Natural killer cell treated with Interleukin-12 subunit alpha and Interleukin-12 subunit beta and Interleukin-15 and Interleukin-18, amount 100 ng/mL, for 72 hours (primary cell): ENCODE results near the gene PLA2G2C. TPM values are rescaled to one million over a fixed set of nuclear protein-coding genes. Genes with fewer than 3 reads are reported as not detected.
A peak's percentile ranks its signal among the peaks of the same experiment; 100 is the strongest.

Experiments
- ATAC-seq, 2 donors: fragments of 150-1000 bp; cut with Tn5 transposase in 1 of 2; sonication (Bioruptor Pico), chemical (Tn5 transposase) in 1 of 2; 2 replicates each; pipeline ENCODE4 v1.10.0; 2021
- DNase-seq: peaks from one replicate; pipeline ENCODE4 v3.0.0; 2022; ENCODE audit warnings: low spot score
- H3K27ac Mint-ChIP-seq, 2 donors: 1 replicate in 1 of 2; 2 replicates in 1 of 2; pipeline ENCODE4 v1.8.0; 2022; ENCODE audit warnings: mixed read lengths in 2 of 2, mild to moderate bottlenecking in 1 of 2, moderate library complexity in 1 of 2
- H3K27me3 Mint-ChIP-seq, 2 donors: 1 replicate in 1 of 2; 2 replicates in 1 of 2; pipeline ENCODE4 v1.8.0; 2022; ENCODE audit warnings: mixed read lengths in 2 of 2
- H3K36me3 Mint-ChIP-seq: one replicate; pipeline ENCODE4 v1.8.0; 2022; ENCODE audit warnings: mixed read lengths
- H3K4me1 Mint-ChIP-seq, 2 donors: 1 replicate in 1 of 2; 2 replicates in 1 of 2; pipeline ENCODE4 v1.8.0; 2022; ENCODE audit warnings: low read depth in 2 of 2, mixed read lengths in 2 of 2, mild to moderate bottlenecking in 1 of 2
- H3K4me3 Mint-ChIP-seq: one replicate; pipeline ENCODE4 v1.8.0; 2022; ENCODE audit warnings: mixed read lengths
- H3K9me3 Mint-ChIP-seq: 2 replicates; pipeline ENCODE4 v1.8.0; 2022; ENCODE audit warnings: mixed read lengths
- total RNA-seq, 2 donors: library from RNA; stranded (reverse); gene quantifications; one replicate each; pipeline ENCODE4 v1.2.3, GENCODE V29; 2022

Gene PLA2G2C
- total RNA-seq, 2 donors from 2014 or later, result 0.17 TPM; not detected in 1

DNA sequence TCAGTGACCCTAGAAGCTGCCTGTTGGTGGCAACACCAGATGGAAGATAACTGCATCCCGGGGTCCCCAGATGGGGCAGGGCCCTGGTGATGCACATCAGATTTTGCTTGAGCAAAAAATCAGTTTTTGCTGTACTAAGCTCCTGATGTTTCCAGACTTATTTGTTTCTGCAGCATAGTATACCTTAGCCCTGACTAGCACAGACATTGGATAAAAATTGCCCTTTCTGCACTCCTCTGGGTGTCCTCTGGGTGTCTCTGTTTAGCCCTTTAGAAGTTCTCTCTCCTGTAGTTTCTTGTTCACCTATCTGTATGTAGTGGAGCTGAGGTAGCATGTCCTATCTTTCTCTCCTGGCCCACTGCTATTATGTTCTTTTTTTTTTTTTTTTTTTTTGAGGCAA is 30.3 kb upstream of the PLA2G2C start:
- Mint-ChIP-seq H3K4me3 (no peak overlapping the region), H3K27me3 (peaks cover 16 to 26% of the 10 kb centered on the region in 2 donors), H3K4me1 (no peaks in the 10 kb centered on the region), H3K27ac (no peak overlapping the region), H3K9me3 (no peaks in the 10 kb centered on the region), H3K36me3 (no peaks in the 10 kb centered on the region)
- DNase-seq (no peak), ATAC-seq (peak in 1 of 2 donors; percentile 37)

DNA sequence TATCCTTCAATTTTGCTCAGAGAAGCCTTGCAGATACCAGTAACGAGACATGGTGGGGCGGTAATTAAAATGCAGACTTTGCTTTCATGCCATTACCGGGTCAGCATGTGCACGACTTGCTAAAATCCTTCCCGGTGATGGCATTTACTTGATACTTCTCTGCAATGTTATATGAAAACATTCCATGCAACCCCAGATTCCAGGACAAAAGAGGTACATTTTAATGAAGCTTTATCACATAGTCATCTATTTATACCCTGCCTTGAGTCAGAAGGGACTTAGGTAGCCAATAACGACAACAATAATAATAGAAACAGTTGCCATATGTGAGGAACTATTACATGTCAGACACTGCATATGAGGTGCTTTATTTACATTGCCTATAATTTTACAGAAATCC is 29.4 kb upstream of the PLA2G2C start:
- H3K4me1 Mint-ChIP-seq, result no peaks in the 10 kb centered on the region
- peaks cover 20 to 27% of the 10 kb centered on the region in 2 donors for H3K27me3 Mint-ChIP-seq

DNA sequence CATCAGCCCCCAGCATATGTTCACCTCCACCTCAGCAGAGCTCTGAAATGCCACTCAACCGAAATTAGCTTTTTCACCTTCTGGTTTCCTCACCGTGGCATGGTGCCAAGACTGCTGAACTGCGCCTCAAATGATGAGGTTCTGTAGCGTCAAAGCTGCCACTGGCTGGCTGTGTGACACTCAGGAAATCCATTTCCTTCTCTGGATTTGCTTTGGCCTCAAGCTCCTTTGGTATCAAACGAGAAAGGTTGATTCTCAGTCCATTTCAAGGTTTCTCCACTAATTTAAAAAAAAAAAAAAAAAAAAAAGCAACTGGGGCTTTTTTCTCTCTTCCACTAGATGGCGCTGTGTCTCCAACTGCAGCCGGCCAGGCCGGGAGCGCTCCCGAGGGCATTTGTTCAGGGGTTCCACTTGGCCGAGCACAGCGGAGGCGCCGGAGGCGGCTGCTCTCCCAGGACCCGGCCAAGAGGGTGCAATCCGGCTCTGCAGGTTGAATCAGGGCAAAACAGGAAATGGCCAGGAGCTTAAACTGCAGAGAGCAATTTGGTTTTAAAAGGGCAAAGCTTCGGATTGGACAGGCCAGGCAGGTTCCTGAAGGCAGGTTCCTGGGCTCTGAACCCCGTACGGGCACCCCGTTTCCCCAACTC is 26.5 kb upstream of the PLA2G2C start:
- H3K36me3 Mint-ChIP-seq, result no peaks in the 10 kb centered on the region
- no peaks in the 10 kb centered on the region for H3K9me3 Mint-ChIP-seq
- peaks cover 20 to 23% of the 10 kb centered on the region in 2 donors for H3K27me3 Mint-ChIP-seq
- no peak overlapping the region for H3K4me3 Mint-ChIP-seq
- no peak overlapping the region for H3K27ac Mint-ChIP-seq
- DNase-seq (peak; percentile 65), ATAC-seq (peak; percentile 63 to 64)
- H3K4me1 Mint-ChIP-seq, result no peaks in the 10 kb centered on the region

More for the DNA sequence above, 29.4 kb upstream of the PLA2G2C start:
- Mint-ChIP-seq H3K27ac (no peak overlapping the region), H3K36me3 (no peaks in the 10 kb centered on the region), H3K4me3 (no peak overlapping the region), H3K9me3 (no peaks in the 10 kb centered on the region)
- no peak for DNase-seq
- no peak for ATAC-seq

DNA sequence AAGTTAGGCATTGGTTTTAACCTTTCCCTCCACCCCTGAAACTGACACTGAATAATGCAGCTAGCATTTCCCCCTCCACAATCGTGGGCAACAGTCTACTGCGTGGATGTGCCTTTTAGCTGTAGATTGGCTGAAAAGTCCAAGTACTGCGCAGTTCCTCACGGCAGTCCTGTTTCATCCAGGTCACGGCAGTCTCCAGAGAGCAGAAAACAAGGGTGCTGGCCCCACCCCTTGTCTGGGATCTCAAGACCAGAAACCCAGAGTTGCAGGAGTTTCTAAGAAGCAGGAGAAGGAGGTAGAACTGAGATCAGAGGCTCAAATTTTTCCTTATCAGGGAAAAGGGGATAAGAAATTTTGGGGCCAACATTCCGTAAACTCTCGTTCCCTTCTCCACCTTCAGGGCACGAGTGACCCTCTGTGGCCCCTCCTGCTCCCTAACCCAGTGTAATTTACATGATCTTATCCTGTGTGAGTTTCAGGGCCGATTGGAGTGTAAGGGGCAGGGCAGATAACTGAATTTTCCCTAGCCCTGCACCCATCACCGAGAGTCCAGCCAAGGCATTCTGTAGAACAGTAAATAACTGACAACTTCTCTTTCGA is 25.9 kb upstream of the PLA2G2C start:
- no peaks in the 10 kb centered on the region for H3K9me3 Mint-ChIP-seq
- H3K4me1 Mint-ChIP-seq, result no peaks in the 10 kb centered on the region
- DNase-seq (no peak), ATAC-seq (no peak)
- H3K27ac Mint-ChIP-seq, result no peak overlapping the region
- H3K27me3 Mint-ChIP-seq, result peaks cover 18 to 19% of the 10 kb centered on the region in 2 donors
- no peak overlapping the region for H3K4me3 Mint-ChIP-seq
- no peaks in the 10 kb centered on the region for H3K36me3 Mint-ChIP-seq

DNA sequence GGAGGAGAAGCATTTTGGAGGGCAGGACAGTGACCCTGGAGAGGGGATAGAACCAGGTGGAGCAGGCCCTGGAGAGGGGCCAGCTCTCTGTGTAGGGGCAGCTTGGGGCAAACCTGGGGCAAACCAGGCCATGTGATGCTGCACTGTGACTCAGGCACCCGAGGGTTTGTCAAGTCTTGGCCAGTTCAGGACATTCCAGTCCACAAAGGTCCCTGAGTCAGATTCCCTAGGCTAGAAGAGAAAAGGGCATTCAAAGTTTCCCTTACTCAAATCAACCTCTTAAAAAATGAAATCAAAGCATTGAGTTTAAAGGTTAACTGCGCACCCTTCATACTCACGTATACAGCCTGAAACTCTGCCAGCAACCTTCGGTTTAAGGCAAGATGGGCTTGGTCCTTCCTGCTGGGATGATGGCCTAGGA is 25.2 kb upstream of the PLA2G2C start:
- H3K9me3 Mint-ChIP-seq, result no peaks in the 10 kb centered on the region
- H3K27me3 Mint-ChIP-seq, result peaks cover 18 to 19% of the 10 kb centered on the region in 2 donors
- no peak overlapping the region for H3K27ac Mint-ChIP-seq
- H3K36me3 Mint-ChIP-seq, result no peaks in the 10 kb centered on the region
- H3K4me3 Mint-ChIP-seq, result no peak overlapping the region
- ATAC-seq (no peak), DNase-seq (no peak)
- H3K4me1 Mint-ChIP-seq, result no peaks in the 10 kb centered on the region

DNA sequence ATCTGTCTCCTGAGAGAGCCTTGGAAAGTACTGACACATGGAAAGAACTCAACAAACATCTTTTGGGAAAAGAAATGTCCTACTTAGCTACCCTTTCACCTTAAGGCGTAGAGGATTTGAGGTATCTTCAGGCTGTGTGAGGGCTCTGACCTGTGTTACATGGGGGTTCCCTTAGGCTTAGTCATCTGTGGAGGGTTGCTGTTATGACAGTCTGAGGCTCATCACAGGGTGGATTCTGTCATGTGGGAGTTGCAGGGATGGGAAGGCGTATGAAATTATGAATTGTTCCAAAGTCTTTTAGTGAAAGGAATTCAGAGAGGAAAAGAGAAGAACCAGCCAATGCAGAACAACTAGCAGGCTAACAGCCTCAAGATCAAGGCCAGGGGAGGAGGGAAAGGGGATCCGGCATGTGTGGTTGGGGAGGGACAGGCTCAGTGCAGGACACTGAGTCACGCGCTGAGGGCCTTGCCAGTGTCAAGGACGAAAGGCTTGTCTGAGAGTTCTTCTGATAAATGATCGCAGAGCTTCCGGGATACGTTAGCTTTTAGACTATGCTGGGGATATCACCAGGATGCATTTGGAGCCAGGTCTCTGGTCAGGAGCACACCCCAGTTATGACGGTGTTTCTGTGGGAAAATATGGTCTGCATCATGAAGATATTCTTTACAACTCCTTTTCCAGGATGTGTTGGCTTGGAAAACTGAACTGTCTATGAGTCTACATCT is 24.6 kb upstream of the PLA2G2C start:
- no peak overlapping the region for H3K4me3 Mint-ChIP-seq

DNA sequence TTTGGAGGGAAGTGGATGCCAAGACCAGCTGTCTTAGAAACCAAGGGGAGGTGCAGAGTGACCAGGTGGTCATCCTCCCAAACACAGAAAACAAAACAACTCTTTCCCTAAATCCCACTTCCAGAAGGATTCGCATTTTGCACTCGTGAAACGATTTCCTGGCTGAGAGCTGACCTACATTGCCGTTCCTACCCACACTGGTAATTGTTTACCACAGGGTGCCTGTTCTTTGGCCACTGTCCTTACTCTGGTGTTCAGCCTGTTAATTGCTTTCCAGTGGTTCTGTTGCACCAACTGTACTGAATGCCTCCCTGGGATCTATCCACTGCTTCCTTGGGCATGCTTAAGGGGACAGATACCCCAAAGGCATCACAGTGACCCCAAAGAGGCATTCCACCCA is 23.2 kb upstream of the PLA2G2C start:
- DNase-seq (no peak), ATAC-seq (no peak)
- Mint-ChIP-seq H3K36me3 (no peaks in the 10 kb centered on the region), H3K4me3 (no peak overlapping the region), H3K27me3 (peaks cover 8% of the 10 kb centered on the region in 2 donors), H3K9me3 (no peaks in the 10 kb centered on the region), H3K27ac (no peak overlapping the region), H3K4me1 (no peaks in the 10 kb centered on the region)

More for the DNA sequence above, 24.6 kb upstream of the PLA2G2C start:
- Mint-ChIP-seq H3K9me3 (no peaks in the 10 kb centered on the region), H3K27ac (no peak overlapping the region), H3K36me3 (no peaks in the 10 kb centered on the region), H3K4me1 (no peaks in the 10 kb centered on the region), H3K27me3 (peaks cover 18 to 19% of the 10 kb centered on the region in 2 donors)
- ATAC-seq, result no peak
- DNase-seq, result no peak

DNA sequence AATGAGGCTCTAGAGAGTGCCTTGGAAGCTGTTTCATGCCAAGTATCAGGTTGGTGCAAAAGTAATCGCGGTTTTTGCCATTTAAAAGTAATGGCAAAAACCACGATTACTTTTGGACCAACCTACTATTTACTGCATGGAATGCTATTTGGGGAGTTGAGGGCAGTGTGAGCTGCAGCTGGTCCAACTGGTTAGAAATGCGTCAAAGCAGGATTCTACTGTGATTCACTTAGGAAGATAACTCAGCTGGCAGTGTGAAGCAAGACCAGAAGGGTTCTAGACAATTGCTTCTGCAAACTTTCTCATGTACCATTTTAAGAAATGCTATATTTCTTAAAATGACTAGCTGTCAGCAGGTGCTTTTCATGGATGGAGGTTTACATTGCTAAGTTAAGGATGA is 21.2 kb upstream of the PLA2G2C start:
- Mint-ChIP-seq H3K4me1 (no peaks in the 10 kb centered on the region), H3K9me3 (no peaks in the 10 kb centered on the region), H3K27ac (no peak overlapping the region), H3K36me3 (no peaks in the 10 kb centered on the region), H3K4me3 (no peak overlapping the region), H3K27me3 (peaks cover 8 to 9% of the 10 kb centered on the region in 2 donors)
- no peak for DNase-seq
- no peak for ATAC-seq

DNA sequence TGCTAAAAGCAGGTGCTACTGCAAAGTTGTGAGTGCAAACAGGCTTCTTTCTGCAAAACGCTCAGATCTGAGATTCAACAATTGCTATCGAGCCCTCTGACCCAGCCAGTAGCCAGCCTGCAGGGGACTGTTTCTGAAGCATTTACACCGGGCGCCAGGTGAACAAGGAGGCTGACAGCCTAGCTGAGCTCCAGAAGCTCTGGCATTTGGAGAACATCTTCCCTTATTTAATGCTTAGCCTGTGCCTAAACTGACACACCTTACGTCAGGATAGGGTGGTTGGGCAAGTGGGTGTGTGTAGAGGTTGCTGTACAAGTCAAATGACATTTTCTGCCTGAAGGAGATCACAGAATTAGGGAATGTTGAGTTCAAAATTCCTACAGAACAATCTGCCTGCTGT is 15.8 kb upstream of the PLA2G2C start:
- Mint-ChIP-seq H3K4me3 (no peak overlapping the region), H3K9me3 (no peaks in the 10 kb centered on the region), H3K4me1 (no peaks in the 10 kb centered on the region), H3K27ac (no peak overlapping the region), H3K36me3 (no peaks in the 10 kb centered on the region), H3K27me3 (peaks cover 0 to 16% of the 10 kb centered on the region in 2 donors)
- no peak for ATAC-seq
- DNase-seq, result no peak

DNA sequence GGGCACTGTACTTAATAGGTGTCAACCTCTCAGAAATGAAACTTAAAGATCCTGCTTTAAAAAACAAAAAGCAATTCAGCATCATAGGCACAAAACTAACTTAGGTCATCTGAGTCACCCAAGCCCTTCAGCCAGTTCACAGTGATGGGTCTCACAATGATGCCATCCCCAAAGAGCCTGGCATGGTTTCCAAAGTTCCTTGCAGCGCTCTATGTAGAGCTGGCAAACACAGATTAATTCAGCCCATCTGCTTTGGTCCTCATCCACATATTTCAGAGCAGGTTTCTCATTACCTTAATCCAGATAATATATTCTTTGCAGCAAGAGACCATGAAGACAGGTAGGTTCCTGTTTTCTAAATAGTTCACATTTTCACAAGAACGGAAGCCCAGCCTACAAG is 14.6 kb upstream of the PLA2G2C start:
- Mint-ChIP-seq H3K27me3 (peaks cover 0 to 16% of the 10 kb centered on the region in 2 donors), H3K36me3 (no peaks in the 10 kb centered on the region), H3K27ac (no peak overlapping the region), H3K4me3 (no peak overlapping the region), H3K4me1 (no peaks in the 10 kb centered on the region), H3K9me3 (no peaks in the 10 kb centered on the region)
- DNase-seq (no peak), ATAC-seq (no peak)

DNA sequence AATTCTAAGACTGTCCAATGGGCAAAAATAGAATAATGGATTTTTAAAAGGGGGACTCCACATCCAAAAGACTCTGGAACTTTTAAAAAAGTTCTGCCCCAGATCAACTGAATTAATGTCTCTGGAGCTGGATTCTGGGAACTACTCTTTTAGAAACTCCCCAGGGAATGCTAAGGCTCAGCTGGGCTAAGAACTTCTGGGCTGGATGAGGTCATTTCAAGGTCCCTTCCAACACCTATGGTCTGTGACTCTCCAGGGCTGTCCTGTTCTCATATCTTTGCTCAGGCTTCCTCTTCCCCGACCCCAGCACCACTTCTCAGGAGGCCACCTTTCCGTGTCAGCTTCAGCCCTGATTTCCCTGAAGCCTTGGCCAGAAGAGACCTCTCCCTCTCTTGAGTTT is 13.5 kb upstream of the PLA2G2C start:
- H3K27me3 Mint-ChIP-seq, result peaks cover 0 to 16% of the 10 kb centered on the region in 2 donors
- DNase-seq (no peak), ATAC-seq (no peak)
- no peaks in the 10 kb centered on the region for H3K36me3 Mint-ChIP-seq
- no peak overlapping the region for H3K27ac Mint-ChIP-seq
- H3K9me3 Mint-ChIP-seq, result no peaks in the 10 kb centered on the region
- H3K4me1 Mint-ChIP-seq, result peaks cover 0 to 3% of the 10 kb centered on the region in 2 donors
- no peak overlapping the region for H3K4me3 Mint-ChIP-seq

DNA sequence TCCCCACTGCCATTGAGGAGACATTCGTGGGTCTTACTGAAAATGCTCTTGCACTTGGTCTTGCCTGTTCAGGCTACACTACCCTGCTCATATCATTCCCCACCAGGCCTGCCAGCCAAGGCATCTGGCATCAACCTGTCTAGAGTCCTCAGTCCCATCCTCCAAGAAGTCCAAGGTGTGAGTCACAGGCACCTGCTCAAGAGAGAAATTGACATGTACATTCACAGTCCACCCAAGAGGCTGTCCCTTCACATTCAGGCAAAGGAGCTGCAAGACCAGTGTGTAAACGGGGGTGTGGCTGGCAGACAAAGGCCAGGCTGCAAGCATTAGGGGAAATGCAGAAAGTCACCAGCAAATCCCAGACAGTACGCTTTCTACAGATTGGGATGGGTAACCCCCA is 13.1 kb upstream of the PLA2G2C start:
- Mint-ChIP-seq H3K36me3 (no peaks in the 10 kb centered on the region), H3K27ac (no peak overlapping the region), H3K4me1 (peaks cover 0 to 3% of the 10 kb centered on the region in 2 donors), H3K27me3 (peaks cover 0 to 16% of the 10 kb centered on the region in 2 donors), H3K4me3 (no peak overlapping the region), H3K9me3 (no peaks in the 10 kb centered on the region)
- ATAC-seq (peak in 1 of 2 donors; percentile 47), DNase-seq (no peak)

DNA sequence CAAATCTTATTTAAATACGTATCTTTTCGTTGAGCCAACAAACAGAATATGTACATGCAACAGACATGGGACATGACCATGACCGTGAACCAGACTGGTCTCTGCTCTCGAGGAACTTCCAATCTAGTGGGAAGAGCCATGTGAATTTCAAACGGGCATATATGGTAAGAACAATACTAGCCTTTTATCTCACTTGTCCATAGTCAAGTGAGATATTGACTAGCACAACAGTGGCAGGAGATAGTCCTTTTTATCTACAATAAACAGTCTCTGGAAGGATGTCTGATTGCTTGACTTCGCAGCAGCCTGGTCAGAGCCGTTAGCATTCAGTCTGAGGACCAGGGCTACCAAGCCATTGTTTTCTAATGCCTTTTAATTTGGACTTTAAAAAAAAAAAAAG is 12.6 kb upstream of the PLA2G2C start:
- Mint-ChIP-seq H3K36me3 (no peaks in the 10 kb centered on the region), H3K9me3 (no peaks in the 10 kb centered on the region), H3K4me1 (peaks cover 0 to 3% of the 10 kb centered on the region in 2 donors), H3K27me3 (peaks cover 0 to 16% of the 10 kb centered on the region in 2 donors), H3K27ac (no peak overlapping the region), H3K4me3 (no peak overlapping the region)
- DNase-seq (no peak), ATAC-seq (no peak)

DNA sequence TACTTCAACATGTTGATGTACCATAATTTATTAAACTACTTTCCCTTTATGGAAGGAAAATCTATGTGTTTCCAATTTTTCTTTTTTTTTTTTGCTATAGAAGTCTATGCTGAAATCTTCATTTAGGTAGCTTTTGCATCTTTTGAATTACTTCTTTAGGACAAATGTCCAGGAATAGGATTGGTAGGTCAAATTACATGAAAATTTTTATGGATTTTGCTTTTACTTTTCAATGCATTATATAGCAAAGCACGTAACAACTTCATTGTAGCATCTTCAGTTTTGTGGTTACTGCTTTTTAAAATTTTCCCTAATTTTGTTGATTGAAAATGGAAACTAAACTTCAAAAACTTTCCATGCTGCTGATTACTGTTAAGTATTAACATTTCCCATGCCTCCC is 12.0 kb upstream of the PLA2G2C start:
- Mint-ChIP-seq H3K9me3 (no peaks in the 10 kb centered on the region), H3K4me3 (no peak overlapping the region)
- ATAC-seq, result no peak

More for the DNA sequence above, 12.0 kb upstream of the PLA2G2C start:
- H3K27me3 Mint-ChIP-seq, result peaks cover 0 to 16% of the 10 kb centered on the region in 2 donors
- peaks cover 0 to 3% of the 10 kb centered on the region in 2 donors for H3K4me1 Mint-ChIP-seq
- no peak for DNase-seq
- H3K27ac Mint-ChIP-seq, result no peak overlapping the region
- H3K36me3 Mint-ChIP-seq, result no peaks in the 10 kb centered on the region
